ENCODE data around the gene ULK3.

ULK3 gene

DNA sequence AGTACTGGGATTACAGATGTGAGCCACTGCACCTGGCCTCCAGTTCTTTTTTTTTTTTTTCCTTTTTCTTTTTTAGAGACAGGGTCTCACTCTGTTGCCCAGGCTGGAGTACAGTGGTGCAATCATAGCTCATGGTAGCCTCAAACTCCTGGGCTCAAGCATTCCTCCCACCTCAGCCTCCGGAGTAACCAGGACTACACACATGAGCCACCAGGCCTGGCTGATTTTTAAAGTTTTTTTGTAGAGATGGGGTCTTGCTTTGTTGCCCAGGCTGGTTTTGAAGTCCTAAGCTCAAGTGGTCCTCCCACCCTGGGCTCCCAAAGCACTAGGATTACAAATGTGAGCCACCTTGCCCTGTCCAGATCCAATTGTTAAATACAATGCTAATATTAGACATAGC is 13.6 kb upstream of the ULK3 start:
- H3K4me3 ChIP-seq (ENCODE audit: low read depth, low read length) = no peak overlapping the region
- TF ChIP-seq, protein P1, sequence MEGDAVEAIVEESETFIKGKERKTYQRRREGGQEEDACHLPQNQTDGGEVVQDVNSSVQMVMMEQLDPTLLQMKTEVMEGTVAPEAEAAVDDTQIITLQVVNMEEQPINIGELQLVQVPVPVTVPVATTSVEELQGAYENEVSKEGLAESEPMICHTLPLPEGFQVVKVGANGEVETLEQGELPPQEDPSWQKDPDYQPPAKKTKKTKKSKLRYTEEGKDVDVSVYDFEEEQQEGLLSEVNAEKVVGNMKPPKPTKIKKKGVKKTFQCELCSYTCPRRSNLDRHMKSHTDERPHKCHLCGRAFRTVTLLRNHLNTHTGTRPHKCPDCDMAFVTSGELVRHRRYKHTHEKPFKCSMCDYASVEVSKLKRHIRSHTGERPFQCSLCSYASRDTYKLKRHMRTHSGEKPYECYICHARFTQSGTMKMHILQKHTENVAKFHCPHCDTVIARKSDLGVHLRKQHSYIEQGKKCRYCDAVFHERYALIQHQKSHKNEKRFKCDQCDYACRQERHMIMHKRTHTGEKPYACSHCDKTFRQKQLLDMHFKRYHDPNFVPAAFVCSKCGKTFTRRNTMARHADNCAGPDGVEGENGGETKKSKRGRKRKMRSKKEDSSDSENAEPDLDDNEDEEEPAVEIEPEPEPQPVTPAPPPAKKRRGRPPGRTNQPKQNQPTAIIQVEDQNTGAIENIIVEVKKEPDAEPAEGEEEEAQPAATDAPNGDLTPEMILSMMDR (IDR thresholded peaks at IDR 0.05; ENCODE audit: low read depth, low read length) = no peak
- peaks cover 9% of the 10 kb centered on the region; the same call in 1 of the 2 replicates for H3K36me3 ChIP-seq
- H3K9me3 ChIP-seq = no peaks in the 10 kb centered on the region
- peaks cover 5% of the 10 kb centered on the region for H3K4me1 ChIP-seq
- H3K27me3 ChIP-seq = no peaks in the 10 kb centered on the region
- no peak for DNase-seq

DNA sequence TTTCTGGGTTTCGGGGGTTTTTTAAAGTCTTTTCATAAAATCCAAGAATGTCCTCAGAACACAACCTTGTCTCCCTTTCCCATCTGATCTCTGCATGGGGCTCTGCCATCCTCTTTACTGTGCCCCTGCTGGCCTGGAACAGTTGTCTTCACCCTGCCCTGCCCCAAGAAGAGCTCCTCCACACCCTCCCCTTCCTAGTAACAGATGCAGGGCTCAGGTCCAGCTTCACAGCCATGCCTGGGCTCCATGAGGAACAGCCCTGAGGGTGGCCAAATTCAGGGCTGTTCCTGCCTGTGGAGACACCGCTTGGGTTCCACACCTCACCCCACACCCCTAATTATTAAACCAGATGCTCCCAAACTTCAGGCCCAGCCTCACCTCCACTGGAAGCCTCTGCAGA is 12.9 kb upstream of the ULK3 start:
- TF ChIP-seq, protein P1 (IDR thresholded peaks at IDR 0.05; ENCODE audit: low read depth, low read length) = no peak
- peaks cover 15% of the 10 kb centered on the region; the same call in 1 of the 2 replicates for H3K36me3 ChIP-seq
- H3K27me3 ChIP-seq = no peaks in the 10 kb centered on the region
- no peak overlapping the region for H3K4me3 ChIP-seq (ENCODE audit: low read depth, low read length)
- H3K9me3 ChIP-seq = no peaks in the 10 kb centered on the region
- H3K4me1 ChIP-seq = peaks cover 5% of the 10 kb centered on the region
- no peak for DNase-seq

DNA sequence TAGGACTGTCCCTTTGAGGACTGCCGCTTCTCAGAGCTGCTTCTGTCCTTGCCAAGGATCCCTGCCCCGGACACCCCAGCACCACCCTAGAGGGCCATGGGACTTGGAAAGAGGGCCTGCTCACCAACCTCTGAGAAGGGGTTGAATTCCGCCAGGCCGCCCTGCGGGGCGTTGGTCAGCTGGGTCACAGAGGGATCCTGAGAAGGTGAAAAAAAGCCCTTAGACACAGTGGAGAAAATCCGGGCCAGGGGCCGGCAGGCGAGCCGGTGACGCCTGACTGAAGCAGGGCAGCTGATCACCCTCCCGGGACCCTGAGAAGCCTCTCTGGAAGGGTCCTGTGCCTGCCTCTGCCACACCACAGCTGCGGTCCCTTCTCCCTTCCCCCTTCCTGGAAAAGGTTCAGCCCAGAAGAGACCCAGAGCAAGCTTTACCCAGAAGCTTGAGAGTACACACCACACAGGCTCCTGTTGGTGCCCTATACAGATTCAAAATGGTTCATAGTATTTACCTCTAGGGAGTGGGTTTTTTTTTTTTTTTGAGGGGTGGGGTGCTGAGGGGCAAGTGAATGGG is 11.6 kb upstream of the ULK3 start:
- Histone ChIP-seq H3K27me3 (no peaks in the 10 kb centered on the region), H3K9me3 (no peaks in the 10 kb centered on the region), H3K4me1 (peaks cover 5% of the 10 kb centered on the region), H3K4me3 (ENCODE audit: low read depth, low read length) (no peak overlapping the region), H3K36me3 (peaks cover 21% of the 10 kb centered on the region)
- TF ChIP-seq, protein P1 (IDR thresholded peaks at IDR 0.05; ENCODE audit: low read depth, low read length) = no peak
- DNase-seq = no peak

DNA sequence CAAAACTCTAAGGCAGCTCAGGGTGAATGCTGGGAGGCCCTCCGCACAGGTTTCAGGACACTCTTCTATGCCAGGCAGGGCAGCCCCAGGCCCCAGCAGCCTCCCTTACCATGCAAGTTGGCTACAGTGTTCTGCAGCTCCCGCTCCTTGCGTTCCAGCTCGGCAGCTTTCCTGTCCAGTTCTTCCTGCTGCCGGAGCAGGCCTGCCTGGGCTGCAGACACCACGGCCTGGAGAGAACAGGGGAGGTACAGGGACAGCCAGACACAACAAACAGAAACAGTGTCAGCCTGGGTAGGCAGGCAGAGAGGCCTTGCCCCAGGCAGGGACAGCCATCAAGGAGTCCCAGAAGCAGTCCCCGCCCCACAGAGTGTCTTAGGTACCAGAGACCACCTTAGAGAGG is 9.0 kb upstream of the ULK3 start:
- no peak overlapping the region for H3K4me3 ChIP-seq (ENCODE audit: low read depth, low read length)
- no peaks in the 10 kb centered on the region; the same call in 1 of the 2 replicates for H3K4me1 ChIP-seq
- no peak for DNase-seq
- TF ChIP-seq, protein P1 (IDR thresholded peaks at IDR 0.05; ENCODE audit: low read depth, low read length) = no peak
- H3K27me3 ChIP-seq = no peaks in the 10 kb centered on the region
- H3K9me3 ChIP-seq = no peaks in the 10 kb centered on the region
- H3K36me3 ChIP-seq = peaks cover 32% of the 10 kb centered on the region

DNA sequence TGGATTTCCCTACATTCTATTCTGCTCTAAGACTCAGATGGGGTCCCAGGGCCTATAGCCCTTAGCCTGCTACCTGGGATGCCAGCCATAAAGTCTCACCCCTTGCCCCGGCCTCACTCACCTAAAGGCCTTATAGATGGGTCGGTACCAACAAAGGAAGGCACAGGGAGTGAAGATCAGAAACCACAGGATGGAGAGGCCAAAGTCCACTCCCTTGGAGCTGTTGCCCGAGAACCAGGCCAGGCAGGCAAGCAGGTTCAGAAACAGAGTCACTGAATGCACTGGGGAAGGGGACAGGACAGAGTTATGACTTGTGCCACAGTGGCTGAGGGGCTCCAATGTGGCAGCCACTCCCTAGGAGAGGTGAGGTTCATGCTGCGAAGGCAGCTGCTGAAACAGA is 7.4 kb upstream of the ULK3 start:
- Histone ChIP-seq H3K4me3 (ENCODE audit: low read depth, low read length) (no peak overlapping the region), H3K36me3 (peaks cover 32% of the 10 kb centered on the region), H3K9me3 (no peaks in the 10 kb centered on the region), H3K4me1 (no peaks in the 10 kb centered on the region), H3K27me3 (no peaks in the 10 kb centered on the region)
- DNase-seq = no peak
- TF ChIP-seq, protein P1 (IDR thresholded peaks at IDR 0.05; ENCODE audit: low read depth, low read length) = no peak

DNA sequence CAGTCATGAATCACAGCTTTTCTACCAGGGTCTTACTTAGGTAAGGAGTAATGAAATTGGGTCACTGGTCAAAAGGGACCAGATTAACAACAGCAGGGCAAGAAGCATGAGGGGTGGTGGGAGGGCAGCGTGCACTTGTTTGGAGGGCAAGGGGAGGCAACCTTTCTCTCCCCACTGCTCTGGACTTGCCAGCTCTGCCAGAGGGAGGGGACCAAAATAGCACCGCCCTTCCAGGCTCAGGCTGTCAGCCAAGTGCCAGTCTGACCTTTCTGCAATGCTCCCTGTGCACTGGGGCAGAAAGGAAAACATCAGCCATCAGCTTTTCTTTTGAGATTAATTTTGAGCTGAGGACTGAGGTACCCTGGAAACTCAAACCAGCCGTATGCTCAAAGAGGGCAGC is 4.5 kb upstream of the ULK3 start:
- peaks cover 23% of the 10 kb centered on the region for H3K36me3 ChIP-seq
- H3K4me3 ChIP-seq (ENCODE audit: low read depth, low read length) = no peak overlapping the region
- H3K4me1 ChIP-seq = peaks cover 9% of the 10 kb centered on the region
- H3K9me3 ChIP-seq = no peaks in the 10 kb centered on the region
- H3K27me3 ChIP-seq = no peaks in the 10 kb centered on the region
- DNase-seq = peak; percentile 12
- TF ChIP-seq, protein P1 (IDR thresholded peaks at IDR 0.05; ENCODE audit: low read depth, low read length) = no peak
